Measurements from ENCODE around the gene CALHM6. TPM values are rescaled to one million over a fixed set of nuclear protein-coding genes. Genes with fewer than 3 reads are reported as not detected.

Gene CALHM6
- total and polyA plus RNA-seq, 2 donors (not counting 1 experiment from before 2014, with no cell fraction given), result 30.6 to 68.4 TPM

- no peak overlapping the region for H3K4me2 ChIP-seq (replicated peaks; ENCODE audit: low read depth, low read length, poor library complexity, severe bottlenecking)
- ATAC-seq (ENCODE audit: low read depth), result no peak
- Mint-ChIP-seq H3K9me3 (ENCODE audit: insufficient read depth) (peaks cover 9% of the 10 kb centered on the region), H3K27ac (no peak overlapping the region), H3K4me1 (peaks cover 18% of the 10 kb centered on the region), H3K27me3 (no peaks in the 10 kb centered on the region), H3K4me3 (no peak overlapping the region)
- ChIA-PET CTCF (interaction anchor here (1.3 to 4.5 kb wide), 4 partner anchors 20 to 225 kb away, joined by 4 to 21 read pairs (median 4); no protein-coding TSS in a partner anchor), POLR2A (no interaction called here)
- no peaks in the 10 kb centered on the region for H3K36me3 ChIP-seq (replicated peaks in 1 of 2; ENCODE audit: control extremely low read depth in 1 of 2, control insufficient read depth in 1 of 2, extremely low read depth in 1 of 2, insufficient read depth in 2 of 2, low read length in 1 of 2)
- H3K27ac ChIP-seq (ENCODE audit: low read length in 2 of 2), result no peak overlapping the region
- intact Hi-C loops (cut with micrococcal nuclease), result no loop called here
- no peak overlapping the region for H2AFZ ChIP-seq (ENCODE audit: insufficient read depth, low read depth, low read length, poor library complexity, severe bottlenecking)
- no peak for DNase-seq
- no peaks in the 10 kb centered on the region for H3K79me2 ChIP-seq (ENCODE audit: control insufficient read depth, insufficient read depth, low read length)
- TF ChIP-seq CTCF (IDR thresholded peaks at IDR 0.05), result no peak
- no peak for TF ChIP-seq EZH2 (IDR thresholded peaks at IDR 0.05; ENCODE audit: borderline replicate concordance, insufficient read depth, low read depth, low read length, poor library complexity, severe bottlenecking)
- H3K27me3 ChIP-seq (replicated peaks in 1 of 4; ENCODE audit: control extremely low read depth in 1 of 4, control insufficient read depth in 3 of 4, insufficient read depth in 4 of 4, low read length in 3 of 4), result no peaks in the 10 kb centered on the region
- no peak overlapping the region for H3K9ac ChIP-seq (ENCODE audit: low read length)
- no peaks in the 10 kb centered on the region for H4K20me1 ChIP-seq (ENCODE audit: control insufficient read depth, insufficient read depth, low read length, poor library complexity, severe bottlenecking)
- peaks cover 0 to 4% (median 0%) of the 10 kb centered on the region in 3 donors for H3K9me3 ChIP-seq (ENCODE audit: control extremely low read depth in 1 of 3, control insufficient read depth in 2 of 3, insufficient read depth in 1 of 3, low read length in 2 of 3)
- H3K4me1 ChIP-seq (ENCODE audit: control insufficient read depth in 2 of 2, insufficient read depth in 2 of 2, low read length in 2 of 2), result peaks cover 5 to 6% of the 10 kb centered on the region in 2 donors
- no peak overlapping the region for H3K4me3 ChIP-seq (ENCODE audit: control extremely low read depth in 1 of 5, extremely low read depth in 1 of 5, insufficient read depth in 1 of 5, low read depth in 2 of 5, low read length in 4 of 5)
Measured at GRCh38 chr6:116512734-116513133, 51.6 kb downstream of the CALHM6 start.

Other genes starting within 250 kb of the CALHM6 start
- gene TSPYL4, start 207.3 kb upstream of the CALHM6 start, total RNA-seq, result 20.5 and 20.6 TPM in 2 replicates
- 21.4 and 33.5 TPM in 2 replicates for gene TSPYL4, start 207.3 kb upstream of the CALHM6 start, polyA plus RNA-seq
- 98.9 and 101 TPM in 2 replicates for gene TSPYL1, start 181.4 kb upstream of the CALHM6 start, total RNA-seq
- 93.3 and 111 TPM in 2 replicates for gene TSPYL1, start 181.4 kb upstream of the CALHM6 start, polyA plus RNA-seq
- 8.6 and 12.0 TPM in 2 replicates for gene DSE, start 90.4 kb upstream of the CALHM6 start, total RNA-seq
- 8.3 and 14.0 TPM in 2 replicates for gene DSE, start 90.4 kb upstream of the CALHM6 start, polyA plus RNA-seq
- gene CALHM5, start 50.3 kb downstream of the CALHM6 start, total RNA-seq, result not detected in 2 replicates
- gene CALHM5, start 50.3 kb downstream of the CALHM6 start, polyA plus RNA-seq, result not detected in 2 replicates
- gene TRAPPC3L, start 84.3 kb downstream of the CALHM6 start, total RNA-seq, result not detected in 2 replicates
- not detected in 2 replicates for gene TRAPPC3L, start 84.3 kb downstream of the CALHM6 start, polyA plus RNA-seq
- gene CALHM4, start 92.4 kb downstream of the CALHM6 start, total RNA-seq, result not detected in 2 replicates
- gene CALHM4, start 92.4 kb downstream of the CALHM6 start, polyA plus RNA-seq, result not detected in 2 replicates
- 21.8 and 22.4 TPM in 2 replicates for gene RWDD1, start 110.1 kb downstream of the CALHM6 start, total RNA-seq
- gene RWDD1, start 110.1 kb downstream of the CALHM6 start, polyA plus RNA-seq, result 18.0 and 26.7 TPM in 2 replicates
- 0.69 and 0.83 TPM in 2 replicates for gene RSPH4A, start 155.1 kb downstream of the CALHM6 start, total RNA-seq
- gene RSPH4A, start 155.1 kb downstream of the CALHM6 start, polyA plus RNA-seq, result 0.25 and 0.43 TPM in 2 replicates
- gene ZUP1, start 207.4 kb downstream of the CALHM6 start, total RNA-seq, result 17.1 and 18.4 TPM in 2 replicates
- 6.4 and 12.0 TPM in 2 replicates for gene ZUP1, start 207.4 kb downstream of the CALHM6 start, polyA plus RNA-seq
- gene KPNA5, start 219.8 kb downstream of the CALHM6 start, total RNA-seq, result 41.7 and 42.9 TPM in 2 replicates
- gene KPNA5, start 219.8 kb downstream of the CALHM6 start, polyA plus RNA-seq, result 6.9 and 11.5 TPM in 2 replicates